Neural progenitor cell (in vitro differentiated cells): ENCODE results near the gene AREL1. TPM values are rescaled to one million over a fixed set of nuclear protein-coding genes. Genes with fewer than 3 reads are reported as not detected.

Experiments
- DNase-seq: peaks from one replicate; pipeline ENCODE4 v3.0.0-alpha.2; 2016; ENCODE audit warnings: low spot score
- H2AFZ ChIP-seq: fragments of 200-600 bp; sonication (generic); replicated peaks from 2 replicates; pipeline ENCODE4 v1.6.1; 2016; ENCODE audit warnings: antibody characterized with exemption
- H3F3A ChIP-seq: fragments of 200-600 bp; sonication (generic); 2 replicates; pipeline ENCODE4 v1.6.1; 2016; ENCODE audit warnings: antibody characterized with exemption, low read depth
- H3K27ac ChIP-seq: fragments of 200-600 bp; sonication (generic); 2 replicates; pipeline ENCODE4 v1.5.1; 2016; ENCODE audit warnings: mild to moderate bottlenecking
- H3K27me3 ChIP-seq: fragments of 200-600 bp; sonication (generic); 2 replicates; pipeline ENCODE4 v1.6.1; 2016; ENCODE audit warnings: mild to moderate bottlenecking, moderate library complexity
- H3K36me3 ChIP-seq: fragments of 200-600 bp; sonication (generic); 2 replicates; pipeline ENCODE4 v1.5.1; 2016
- H3K4me1 ChIP-seq: fragments of 200-600 bp; sonication (generic); 2 replicates; pipeline ENCODE4 v1.6.1; 2016; ENCODE audit warnings: mixed run types
- H3K4me2 ChIP-seq: fragments of 200-600 bp; sonication (generic); 2 replicates; pipeline ENCODE4 v1.6.1; 2016
- H3K4me3 ChIP-seq: fragments of 200-600 bp; sonication (generic); 2 replicates; pipeline ENCODE4 v1.5.1; 2016
- H3K79me2 ChIP-seq: fragments of 200-600 bp; sonication (generic); 2 replicates; pipeline ENCODE4 v1.6.1; 2016; ENCODE audit warnings: low read depth
- H3K9ac ChIP-seq: fragments of 200-600 bp; sonication (generic); 2 replicates; pipeline ENCODE4 v1.6.1; 2016
- H3K9me3 ChIP-seq: fragments of 200-600 bp; sonication (generic); 2 replicates; pipeline ENCODE4 v1.5.1; 2016; ENCODE audit warnings: low read depth
- H4K20me1 ChIP-seq: fragments of 200-600 bp; sonication (generic); 2 replicates; pipeline ENCODE4 v1.6.1; 2016; ENCODE audit warnings: low read depth
- H3K27ac Mint-ChIP-seq: 3 replicates; pipeline ENCODE4 v1.8.0; 2021; ENCODE audit warnings: mixed read lengths
- H3K27me3 Mint-ChIP-seq: 2 replicates; pipeline ENCODE4 v1.8.0; 2022; ENCODE audit warnings: low read depth, mild to moderate bottlenecking, inconsistent platforms, moderate library complexity, mixed read lengths; ENCODE audit not compliant: insufficient read depth
- H3K36me3 Mint-ChIP-seq: 3 replicates; pipeline ENCODE4 v1.8.0; 2021; ENCODE audit warnings: mixed read lengths
- H3K4me1 Mint-ChIP-seq: 3 replicates; pipeline ENCODE4 v1.8.0; 2021; ENCODE audit warnings: mixed read lengths
- H3K4me3 Mint-ChIP-seq: 3 replicates; pipeline ENCODE4 v1.8.0; 2021; ENCODE audit warnings: mild to moderate bottlenecking, moderate library complexity, mixed read lengths
- H3K9me3 Mint-ChIP-seq: 3 replicates; pipeline ENCODE4 v1.8.0; 2020; ENCODE audit warnings: mixed read lengths
- CTCF ChIP-seq: fragments of 200-600 bp; sonication (generic); IDR thresholded peaks from 2 replicates; pipeline ENCODE4 v1.5.1; 2017; ENCODE audit warnings: antibody characterized with exemption, mild to moderate bottlenecking
- EZH2 ChIP-seq: fragments of 200-600 bp; sonication (generic); IDR thresholded peaks from 2 replicates; pipeline ENCODE4 v1.6.1; 2017; ENCODE audit warnings: antibody characterized with exemption, mild to moderate bottlenecking, moderate library complexity
- EZH2phosphoT487 ChIP-seq: fragments of 200-600 bp; sonication (generic); IDR thresholded peaks from 2 replicates; pipeline ENCODE4 v1.6.1; 2017; ENCODE audit warnings: antibody characterized with exemption
- total RNA-seq: library from RNA; depleted of rRNA; stranded (reverse); fragments of >200 nt; gene quantifications from 2 replicates; pipeline ENCODE4 v1.2.3, GENCODE V29; 2015; ENCODE audit warnings: low replicate concordance

Gene AREL1
- total RNA-seq, 1 donor from 2014 or later: 25.2 TPM

- Mint-ChIP-seq H3K4me3 (no peak overlapping the region), H3K9me3 (peaks cover 12% of the 10 kb centered on the region), H3K4me1 (no peaks in the 10 kb centered on the region), H3K36me3 (peaks cover 16% of the 10 kb centered on the region), H3K27ac (no peak overlapping the region), H3K27me3 (no peaks in the 10 kb centered on the region)
- H3K4me3 ChIP-seq: no peak overlapping the region
- no peaks in the 10 kb centered on the region for H3K36me3 ChIP-seq
- TF ChIP-seq EZH2: no peak
- no peak for TF ChIP-seq CTCF
- no peak for TF ChIP-seq EZH2phosphoT487
- H3K27me3 ChIP-seq: no peaks in the 10 kb centered on the region
- H3K79me2 ChIP-seq: peaks cover 90% of the 10 kb centered on the region
- H3K4me1 ChIP-seq: no peaks in the 10 kb centered on the region
- H3F3A ChIP-seq: no peaks in the 10 kb centered on the region
- DNase-seq: no peak
- peaks cover 5% of the 10 kb centered on the region for H3K9me3 ChIP-seq
- H4K20me1 ChIP-seq: peaks cover 20% of the 10 kb centered on the region
- H2AFZ ChIP-seq: no peak overlapping the region
- no peak overlapping the region for H3K9ac ChIP-seq
- no peak overlapping the region for H3K27ac ChIP-seq
- H3K4me2 ChIP-seq: no peak overlapping the region
Measured at GRCh38 chr14:74698465-74698864, 14.4 kb downstream of the AREL1 start.

GRCh38 chr14:74697976-74698375 is 14.9 kb downstream of the AREL1 start:
- Mint-ChIP-seq H3K4me1 (no peaks in the 10 kb centered on the region), H3K27ac (no peak overlapping the region), H3K9me3 (peaks cover 9% of the 10 kb centered on the region), H3K36me3 (peaks cover 15% of the 10 kb centered on the region), H3K4me3 (no peak overlapping the region), H3K27me3 (no peaks in the 10 kb centered on the region)
- Histone ChIP-seq H2AFZ (no peak overlapping the region), H3K9ac (no peak overlapping the region), H3K79me2 (peaks cover 90% of the 10 kb centered on the region), H3K36me3 (no peaks in the 10 kb centered on the region), H3K4me1 (no peaks in the 10 kb centered on the region), H3K27me3 (no peaks in the 10 kb centered on the region), H3F3A (no peaks in the 10 kb centered on the region), H3K4me2 (no peak overlapping the region), H3K27ac (no peak overlapping the region), H3K9me3 (peaks cover 2% of the 10 kb centered on the region), H3K4me3 (no peak overlapping the region), H4K20me1 (peaks cover 20% of the 10 kb centered on the region)
- DNase-seq: no peak
- TF ChIP-seq CTCF: no peak
- TF ChIP-seq EZH2phosphoT487: no peak
- TF ChIP-seq EZH2: no peak

DNA sequence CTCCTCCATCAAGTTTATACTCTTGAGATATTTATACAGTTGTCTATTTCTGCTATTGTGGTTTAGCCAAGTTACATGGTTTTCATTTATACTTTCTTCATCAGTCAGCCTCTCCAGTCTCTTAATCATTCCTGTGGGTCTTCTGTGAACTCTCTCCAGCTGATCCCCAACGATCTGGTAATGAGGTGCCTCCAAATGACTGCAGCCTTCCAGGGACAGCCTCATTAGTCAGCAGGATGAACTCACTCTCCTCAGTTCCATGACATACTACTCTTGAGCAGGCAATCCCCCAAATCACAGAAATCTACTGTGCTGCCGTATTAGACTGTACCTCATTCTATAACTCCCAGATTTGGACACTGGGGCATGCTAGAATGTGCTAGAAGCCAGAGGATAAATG is 15.3 kb downstream of the AREL1 start:
- H3K9me3 ChIP-seq: no peaks in the 10 kb centered on the region
- H3K4me1 ChIP-seq: no peaks in the 10 kb centered on the region
- no peaks in the 10 kb centered on the region for H3K36me3 ChIP-seq
- peaks cover 11% of the 10 kb centered on the region for H3K36me3 Mint-ChIP-seq
- H3F3A ChIP-seq: no peaks in the 10 kb centered on the region
- H3K27ac ChIP-seq: no peak overlapping the region
- H3K9me3 Mint-ChIP-seq: peaks cover 4% of the 10 kb centered on the region
- no peak for DNase-seq
- no peaks in the 10 kb centered on the region for H3K27me3 ChIP-seq
- no peak overlapping the region for H3K4me3 ChIP-seq
- no peak overlapping the region for H3K9ac ChIP-seq
- no peaks in the 10 kb centered on the region for H3K27me3 Mint-ChIP-seq
- H3K79me2 ChIP-seq: peaks cover 89% of the 10 kb centered on the region
- peaks cover 20% of the 10 kb centered on the region for H4K20me1 ChIP-seq
- no peak overlapping the region for H3K4me2 ChIP-seq
- TF ChIP-seq EZH2 (no peak), CTCF (no peak), EZH2phosphoT487 (no peak)
- H3K27ac Mint-ChIP-seq: no peak overlapping the region
- H3K4me3 Mint-ChIP-seq: no peak overlapping the region
- H3K4me1 Mint-ChIP-seq: no peaks in the 10 kb centered on the region
- H2AFZ ChIP-seq: no peak overlapping the region
